NCI-H345 treated with DMSO at 0.1 percent for 48 hours (cell line): ENCODE data around the gene PARN.
"Not testable (repeated sequence)": the region's sequence is repeated elsewhere in the genome, so short reads cannot be mapped to it uniquely, and the experiment has no call there.

ENCODE experiments used
- DNase-seq: peaks from one replicate; lab custom pipeline; 2025; ENCODE audit not compliant: unreplicated experiment; lab: John Stamatoyannopoulos, UW

PARN gene

GRCh38 chr16:14403001-14403389, 227.1 kb downstream of the PARN start:
- DNase-seq = not testable (repeated sequence)

DNA sequence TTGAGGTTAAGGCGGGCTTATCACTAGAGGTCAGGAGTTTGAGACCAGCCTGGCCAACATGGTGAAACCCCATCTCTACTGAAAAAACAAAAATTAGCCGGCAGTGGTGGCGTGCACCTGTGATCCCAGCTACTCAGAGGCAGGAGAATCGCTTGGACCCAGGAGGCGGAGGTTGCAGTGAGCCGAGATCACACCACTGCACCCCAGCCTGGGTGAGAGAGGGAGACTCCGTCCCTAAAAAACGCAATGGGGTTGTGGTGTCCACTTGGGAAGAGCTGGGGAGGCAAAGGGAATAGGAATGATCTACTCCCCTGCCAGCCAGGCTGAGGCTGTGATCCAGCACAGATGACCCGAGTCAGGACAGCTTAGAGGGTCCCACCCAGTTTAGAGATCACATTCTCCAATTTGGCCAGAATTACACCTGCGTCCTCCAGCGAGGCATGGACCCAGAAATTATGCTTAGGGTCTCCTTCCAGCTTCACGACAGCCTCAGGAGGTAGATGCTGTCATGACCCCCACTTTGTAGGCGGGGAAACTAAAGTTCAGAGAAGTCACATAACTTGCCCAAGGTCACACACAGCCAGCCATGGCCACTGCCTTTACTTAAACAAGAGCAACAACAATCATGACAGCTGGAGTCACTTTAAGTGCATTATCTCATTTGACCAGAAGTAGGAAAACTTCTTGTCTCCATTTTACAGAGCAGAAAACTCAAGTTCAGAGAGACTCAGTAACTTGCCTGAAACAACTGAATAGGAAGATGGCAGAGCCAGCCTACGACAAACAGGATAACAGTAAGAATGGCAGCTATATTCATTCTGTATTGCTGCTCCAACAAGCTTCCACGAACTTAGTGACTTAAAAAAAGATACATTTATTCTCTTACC, 227.7 kb downstream of the PARN start:
- DNase-seq = not testable (repeated sequence)

GRCh38 chr16:14401711-14402061, 228.4 kb downstream of the PARN start:
- not testable (repeated sequence) for DNase-seq

DNA sequence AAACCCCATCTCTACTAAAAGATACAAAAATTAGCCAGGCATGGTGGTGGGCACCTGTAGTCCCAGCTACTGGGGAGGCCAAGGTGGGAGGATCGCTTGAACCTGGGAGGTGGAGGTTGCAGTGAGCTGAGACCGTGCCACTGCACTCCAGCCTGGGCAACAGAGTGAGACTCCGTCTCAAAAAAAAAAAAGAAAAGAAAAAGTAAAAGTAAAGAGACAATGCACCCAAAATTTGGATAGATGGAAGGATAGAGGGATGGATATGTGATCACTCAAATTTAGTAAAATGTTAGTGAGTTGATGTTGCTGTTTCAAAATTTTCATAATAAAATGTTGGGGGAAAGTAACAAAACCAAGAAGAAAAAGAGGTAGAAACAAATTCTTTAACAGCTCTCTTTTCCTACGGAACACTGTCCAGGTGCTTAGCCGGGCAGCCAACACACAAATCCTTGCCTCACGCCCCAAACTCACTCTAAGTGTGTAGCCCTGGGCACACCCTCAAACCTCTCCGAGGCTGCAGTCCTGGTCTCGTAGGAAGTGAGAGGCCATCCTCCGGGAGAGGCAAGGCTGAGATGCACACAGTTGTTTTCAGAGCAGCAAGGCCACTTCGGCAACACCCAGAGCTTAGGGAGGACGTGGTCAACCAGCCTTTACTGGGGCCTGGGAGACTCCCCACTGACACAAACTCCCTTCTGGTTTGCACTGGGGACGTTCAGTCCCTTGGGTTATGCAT, 228.9 kb downstream of the PARN start:
- not testable (repeated sequence) for DNase-seq

DNA sequence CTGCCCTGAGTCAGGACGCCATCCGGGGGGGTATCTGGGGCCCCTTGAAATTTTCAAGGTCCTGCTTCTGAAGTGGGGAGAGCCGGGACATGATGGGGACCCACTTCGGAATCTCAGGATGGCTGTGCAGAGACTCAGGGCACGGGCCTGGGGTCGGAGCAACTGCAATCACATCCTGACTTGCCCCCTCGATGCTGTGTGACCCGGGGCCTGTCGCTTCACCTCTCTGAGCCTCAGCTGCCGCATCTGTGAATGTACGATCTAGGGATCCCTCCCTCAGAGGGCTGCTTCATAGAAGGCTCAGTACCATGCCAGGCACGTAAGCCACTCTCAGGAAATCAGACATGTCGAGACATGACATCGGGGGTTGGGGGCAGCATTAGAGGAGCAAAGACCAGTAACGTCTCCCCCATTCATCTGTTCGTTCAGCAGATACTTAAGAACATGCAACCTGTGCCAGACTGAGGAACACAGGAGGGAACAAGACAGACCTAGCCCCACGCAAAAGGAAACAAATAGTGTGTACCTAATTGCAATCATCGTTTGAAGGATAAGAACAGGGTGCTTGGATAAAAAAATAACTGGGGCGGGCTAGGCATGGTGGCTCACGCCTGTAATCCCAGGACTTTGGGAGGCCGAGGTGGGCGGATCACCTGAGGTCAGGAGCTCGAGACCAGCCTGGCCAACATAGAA, 229.6 kb downstream of the PARN start:
- no peak for DNase-seq

- DNase-seq = no peak
Observed at GRCh38 chr16:14399378-14400284, 230.4 kb downstream of the PARN start.

- no peak for DNase-seq
Observed at GRCh38 chr16:14398014-14398717, 231.9 kb downstream of the PARN start.

DNA sequence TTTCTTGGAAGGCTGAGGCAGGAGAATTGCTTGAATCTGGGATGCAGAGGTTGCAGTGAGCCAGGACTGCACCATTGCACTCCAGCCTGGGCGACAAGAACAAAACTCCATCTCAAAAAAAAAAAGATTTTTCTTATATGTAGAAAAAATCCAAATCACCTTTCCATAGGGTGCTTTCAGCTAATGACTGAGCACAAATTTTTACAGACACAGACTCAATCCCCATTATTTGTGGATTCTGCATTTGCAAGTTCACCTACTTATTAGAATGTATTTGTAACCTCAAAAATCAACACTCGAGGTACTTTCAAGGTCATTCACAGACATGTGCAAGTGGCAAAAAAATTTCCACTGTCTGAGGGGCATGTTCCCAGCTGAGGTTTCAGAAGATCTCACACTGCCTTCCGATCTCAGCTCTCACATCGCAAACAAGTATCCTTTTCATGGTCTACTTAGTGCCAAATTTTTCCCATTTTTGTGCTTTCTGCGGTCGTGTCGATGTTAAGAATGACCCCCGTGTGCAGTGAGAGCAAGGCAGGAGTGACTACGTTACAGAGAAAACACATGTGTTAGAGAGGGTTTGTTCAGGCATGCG, 234.3 kb downstream of the PARN start:
- DNase-seq = not testable (repeated sequence)

DNA sequence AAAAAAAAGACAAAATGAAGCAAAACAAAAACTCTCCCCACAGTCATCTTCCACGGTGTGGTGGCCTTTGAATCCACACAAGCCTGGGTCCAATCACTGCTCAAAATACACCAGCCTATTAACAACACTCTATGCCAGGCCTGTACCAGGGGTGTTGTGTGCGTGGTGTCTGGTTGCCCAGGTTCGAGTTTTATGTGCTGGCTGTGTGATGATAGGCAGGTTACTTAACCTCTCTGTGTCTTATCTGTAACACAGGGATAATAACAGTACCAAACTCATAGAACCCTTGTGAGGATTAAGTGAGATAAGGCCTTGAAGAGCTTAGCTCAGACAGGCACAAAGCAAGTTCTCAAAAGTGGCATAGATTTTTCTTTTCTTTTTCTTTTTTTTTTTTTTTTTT, 235.2 kb downstream of the PARN start:
- DNase-seq = no peak

GRCh38 chr16:14392960-14393359, 237.1 kb downstream of the PARN start:
- DNase-seq = no peak

GRCh38 chr16:14389359-14389758, 240.7 kb downstream of the PARN start:
- DNase-seq = no peak

GRCh38 chr16:14388243-14388642, 241.8 kb downstream of the PARN start:
- no peak for DNase-seq

- DNase-seq = no peak
Observed at GRCh38 chr16:14386115-14386514, 243.9 kb downstream of the PARN start.
